NCI-H2029 (cell line): Measurements from ENCODE around the gene CD59.
"Not testable (repeated sequence)": the region's sequence is repeated elsewhere in the genome, so short reads cannot be mapped to it uniquely, and the experiment has no call there.

ENCODE experiments used
- DNase-seq: peaks from one replicate; lab custom pipeline; 2025; lab: John Stamatoyannopoulos, UW

CD59 gene

GRCh38 chr11:33665350-33666106 lies 70.7 kb downstream of the CD59 start:
- no peak for DNase-seq

GRCh38 chr11:33664827-33665226 lies 71.4 kb downstream of the CD59 start:
- DNase-seq, result no peak

DNA sequence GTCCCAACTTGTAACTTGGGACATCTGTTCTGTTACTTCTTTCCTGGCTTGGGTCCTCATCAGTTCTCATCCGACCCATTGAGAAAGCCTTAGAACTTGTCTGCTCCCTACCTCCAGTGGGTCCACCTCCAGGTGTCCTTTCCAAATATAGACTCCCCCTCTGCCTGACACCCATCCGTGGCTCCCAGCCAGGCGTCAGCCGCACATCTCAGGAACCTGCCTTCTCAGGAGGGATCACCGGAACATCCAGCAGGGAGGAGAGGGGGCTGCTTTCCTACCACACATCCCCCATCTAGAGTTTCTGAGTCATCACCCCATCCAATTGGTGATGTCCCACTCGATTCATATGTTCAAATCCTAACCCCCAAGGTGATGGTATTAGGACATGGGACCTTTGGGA lies 72.1 kb downstream of the CD59 start:
- DNase-seq, result no peak

GRCh38 chr11:33663121-33663520 lies 73.1 kb downstream of the CD59 start:
- DNase-seq, result no peak

- not testable (repeated sequence) for DNase-seq
These were observed 74.7 kb downstream of the CD59 start for GRCh38 chr11:33661526-33661925.

DNA sequence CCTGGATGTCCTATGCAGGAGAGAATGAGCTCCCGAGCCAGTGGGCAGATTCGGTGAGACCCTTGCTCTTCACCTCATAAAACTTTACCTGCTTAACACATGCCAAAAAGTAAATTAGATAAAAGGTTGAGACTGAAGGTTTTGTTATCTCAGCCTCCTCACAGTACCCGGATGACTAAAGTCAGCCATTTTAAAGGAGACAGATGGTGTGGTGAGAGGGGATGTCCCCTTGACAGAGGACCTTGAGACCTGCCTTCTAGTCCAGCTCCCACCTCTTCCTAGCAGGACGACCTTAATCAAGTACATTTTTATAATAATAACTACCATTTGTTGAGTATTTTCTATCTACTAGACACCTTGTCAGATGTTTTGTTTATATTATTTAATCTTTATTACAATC lies 75.3 kb downstream of the CD59 start:
- no peak for DNase-seq

- DNase-seq, result no peak
These were observed 76.7 kb downstream of the CD59 start for GRCh38 chr11:33659370-33660139.

DNA sequence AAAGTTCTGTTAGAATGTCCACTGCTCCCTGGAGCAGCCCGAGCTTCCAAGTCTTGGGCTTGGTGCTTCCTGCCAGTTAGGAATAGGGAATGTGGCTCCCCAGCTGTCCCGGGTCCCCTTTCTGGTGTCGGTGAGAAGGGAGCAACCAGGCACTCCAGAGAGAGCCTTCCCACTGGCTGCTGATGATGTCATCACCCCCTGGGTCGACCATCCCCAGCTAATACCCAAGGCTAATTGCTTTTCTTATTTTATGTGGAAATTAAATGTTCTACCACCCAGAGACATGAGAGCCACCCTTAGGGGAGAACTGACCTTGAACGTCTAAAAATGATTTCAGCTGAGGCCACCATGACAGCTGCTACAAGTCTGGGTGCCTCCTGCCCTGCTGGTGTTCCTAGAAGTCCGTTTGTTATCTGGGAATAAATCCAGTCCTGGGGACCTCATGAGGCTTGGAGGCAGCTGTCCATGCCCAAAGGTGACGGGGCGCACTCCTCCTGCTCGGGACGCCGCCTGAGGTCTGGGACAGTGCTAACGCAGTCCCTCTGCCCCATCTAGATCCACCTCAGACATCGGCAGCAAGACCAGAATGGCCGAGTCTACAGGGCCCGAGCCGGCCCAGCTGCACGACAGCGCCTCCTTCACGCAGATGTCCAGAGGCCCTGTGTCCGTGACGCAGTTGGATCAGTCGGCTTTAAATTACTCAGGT lies 77.9 kb downstream of the CD59 start:
- DNase-seq, result no peak

GRCh38 chr11:33657757-33658156 lies 78.5 kb downstream of the CD59 start:
- no peak for DNase-seq

DNA sequence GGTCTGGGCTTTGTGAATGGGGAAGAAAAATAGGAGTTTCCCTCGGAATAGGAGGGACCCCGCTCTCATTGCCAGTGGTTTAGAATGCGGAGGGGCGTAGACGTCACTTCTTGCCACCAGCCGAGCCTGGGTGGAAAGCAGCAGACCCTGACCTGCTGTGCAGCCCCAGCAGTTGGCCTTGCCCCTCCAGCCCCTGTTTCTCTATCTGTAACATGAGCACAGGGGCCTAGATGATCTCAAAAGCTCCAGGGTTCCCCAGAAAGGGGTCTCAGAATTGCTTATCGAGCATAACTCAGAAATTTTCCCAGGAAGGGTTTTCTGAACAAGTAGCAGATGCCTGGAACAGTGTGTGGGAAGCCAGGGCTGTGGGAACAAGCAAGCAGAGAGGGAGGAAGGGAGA lies 79.5 kb downstream of the CD59 start:
- DNase-seq, result no peak

GRCh38 chr11:33655842-33656600 lies 80.2 kb downstream of the CD59 start:
- no peak for DNase-seq

DNA sequence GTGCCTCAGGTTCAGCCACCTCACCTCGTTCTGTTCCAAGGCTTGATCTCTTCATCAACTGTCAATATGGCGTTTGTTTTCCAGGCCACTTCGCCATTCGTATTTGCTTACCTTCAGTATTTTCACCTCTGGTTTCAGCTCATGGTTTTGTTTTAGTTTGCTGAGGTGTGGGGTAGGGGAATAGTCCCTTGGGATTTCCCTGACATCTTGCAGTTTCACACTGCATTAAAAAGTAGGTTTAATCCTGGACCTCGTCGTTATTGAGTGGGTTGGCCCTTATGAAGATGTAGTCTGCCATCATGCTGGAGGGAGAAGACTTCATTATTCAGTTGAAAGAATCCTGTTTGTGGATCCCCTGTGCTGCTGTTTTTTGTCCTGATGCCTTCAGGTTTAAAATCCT lies 81.6 kb downstream of the CD59 start:
- DNase-seq, result no peak
